H1 (cell line): ENCODE data around the gene UBP1. TPM values are rescaled to one million over a fixed set of nuclear protein-coding genes. Genes with fewer than 3 reads are reported as not detected.

Experiments used
- CTCF ChIA-PET: fragments of 300-600 bp; sonication (Branson Sonifier 250); formaldehyde crosslinking; loops from one replicate; lab custom pipeline; 2021; ENCODE audit not compliant: partially characterized antibody; lab: Charles Lee
- POLR2A ChIA-PET: fragments of 300-600 bp; sonication (Branson Sonifier 250); formaldehyde crosslinking; loops from one replicate; lab custom pipeline; 2021; ENCODE audit warnings: inconsistent platforms; ENCODE audit not compliant: partially characterized antibody; lab: Charles Lee
- DNase-seq, 2 experiments: peaks; one replicate each; pipeline versions ENCODE4 v3.0.0 to v3.0.0-alpha.2; 2010 to 2022; ENCODE audit warnings: low spot score in 2 of 2, low read depth in 1 of 2, mixed read lengths in 1 of 2
- FAIRE-seq: peaks from 2 replicates; lab custom pipeline; 2011; peaks lifted over from hg19 to GRCh38; lab: Jason Lieb, UNC
- H2AFZ ChIP-seq: 2 replicates; pipeline ENCODE4 v1.8.1; 2012; ENCODE audit warnings: low read length, inconsistent platforms
- H2AK5ac ChIP-seq: 2 replicates; pipeline ENCODE4 v1.6.1; 2013; ENCODE audit warnings: low read depth, low read length
- H2BK120ac ChIP-seq: replicated peaks from 2 replicates; pipeline ENCODE3; 2013; ENCODE audit warnings: low read depth, low read length, inconsistent platforms
- H2BK12ac ChIP-seq: 2 replicates; pipeline ENCODE4 v1.6.1; 2013; ENCODE audit warnings: low read depth, low read length
- H2BK15ac ChIP-seq: 2 replicates; pipeline ENCODE4 v1.6.1; 2013; ENCODE audit warnings: low read length
- H2BK20ac ChIP-seq: 2 replicates; pipeline ENCODE4 v1.6.1; 2013; ENCODE audit warnings: low read length
- H2BK5ac ChIP-seq: 2 replicates; pipeline ENCODE4 v1.6.1; 2013; ENCODE audit warnings: low read depth, low read length
- H3K14ac ChIP-seq: 2 replicates; pipeline ENCODE4 v1.6.1; 2013; ENCODE audit warnings: inconsistent platforms; ENCODE audit not compliant: insufficient read length
- H3K18ac ChIP-seq: 2 replicates; pipeline ENCODE4 v1.6.1; 2013; ENCODE audit warnings: low read length; ENCODE audit errors: extremely low read depth
- H3K23ac ChIP-seq: 2 replicates; pipeline ENCODE4 v1.6.1; 2013; ENCODE audit warnings: inconsistent platforms; ENCODE audit not compliant: insufficient read length
- H3K23me2 ChIP-seq: 2 replicates; pipeline ENCODE4 v1.6.1; 2013; ENCODE audit warnings: low read depth, low read length
- H3K27ac ChIP-seq: 2 replicates; pipeline ENCODE4 v1.6.1; 2011; ENCODE audit warnings: low read depth, low read length, inconsistent platforms
- H3K27me3 ChIP-seq, 4 experiments: replicated peaks in 1 of 4; 1 replicate in 1 of 4; 2 replicates in 3 of 4; pipeline versions ENCODE4 v1.6.1 to v1.8.1; 2011 to 2013; ENCODE audit warnings: low read length in 3 of 4, mild to moderate bottlenecking in 3 of 4, inconsistent platforms in 2 of 4, mixed read lengths in 2 of 4, moderate library complexity in 1 of 4; ENCODE audit not compliant: control insufficient read depth in 3 of 4, insufficient read depth in 3 of 4; ENCODE audit errors: extremely low read depth in 1 of 4
- H3K36me3 ChIP-seq, 4 experiments: 2 replicates each; pipeline versions ENCODE4 v1.6.1 to v1.8.1; 2011 to 2013; ENCODE audit warnings: mild to moderate bottlenecking in 4 of 4, low read length in 3 of 4, moderate library complexity in 2 of 4, control low read depth in 1 of 4, inconsistent platforms in 1 of 4; ENCODE audit not compliant: insufficient read depth in 4 of 4, control insufficient read depth in 2 of 4
- H3K4ac ChIP-seq: replicated peaks from 2 replicates; pipeline ENCODE3; 2013; ENCODE audit warnings: low read length, low read depth, mixed read lengths, inconsistent platforms; ENCODE audit not compliant: insufficient read length
- H3K4me1 ChIP-seq, 4 experiments: replicated peaks in 1 of 4; 1 replicate in 1 of 4; 2 replicates in 3 of 4; pipeline versions ENCODE4 v1.6.1 to v1.8.1; 2011 to 2013; ENCODE audit warnings: low read length in 3 of 4, inconsistent platforms in 2 of 4, mixed read lengths in 1 of 4; ENCODE audit not compliant: insufficient read depth in 4 of 4, control insufficient read depth in 3 of 4
- H3K4me2 ChIP-seq, 2 experiments: 2 replicates each; pipeline versions ENCODE4 v1.6.1 to v1.8.1; 2011 to 2013; ENCODE audit warnings: low read depth in 2 of 2, low read length in 2 of 2, control low read depth in 1 of 2, inconsistent platforms in 1 of 2, mild to moderate bottlenecking in 1 of 2; ENCODE audit not compliant: insufficient read depth in 1 of 2
- H3K4me3 ChIP-seq, 4 experiments: fragments of 200-600, 300-600 bp in 1 of 4; sonication (generic), shearing (Covaris generic), sonication (Bioruptor Twin) in 1 of 4; 2 replicates each; pipeline versions ENCODE4 v1.5.1 to v1.8.1; 2011 to 2016; ENCODE audit warnings: low read length in 4 of 4, low read depth in 3 of 4, control low read depth in 2 of 4, inconsistent platforms in 2 of 4, mild to moderate bottlenecking in 2 of 4, mixed read lengths in 1 of 4, moderate library complexity in 1 of 4; ENCODE audit not compliant: insufficient read depth in 2 of 4; ENCODE audit errors: extremely low read depth in 1 of 4
- H3K56ac ChIP-seq: replicated peaks from 2 replicates; pipeline ENCODE3; 2013; ENCODE audit warnings: low read depth, mild to moderate bottlenecking, mixed read lengths, low read length, inconsistent platforms; ENCODE audit not compliant: insufficient read length
- H3K79me1 ChIP-seq: 2 replicates; pipeline ENCODE4 v1.6.1; 2013; ENCODE audit warnings: low read depth, low read length, control low read depth
- H3K79me2 ChIP-seq, 2 experiments: 2 replicates each; pipeline versions ENCODE4 v1.6.1 to v1.8.1; 2012 to 2013; ENCODE audit warnings: low read length in 2 of 2, mild to moderate bottlenecking in 2 of 2, inconsistent platforms in 1 of 2; ENCODE audit not compliant: insufficient read depth in 2 of 2, control insufficient read depth in 1 of 2
- H3K9ac ChIP-seq, 4 experiments: replicated peaks in 1 of 4; 1 replicate in 1 of 4; 2 replicates in 3 of 4; pipeline versions ENCODE4 v1.6.1 to v1.8.1; 2011 to 2013; ENCODE audit warnings: low read depth in 3 of 4, low read length in 3 of 4, control low read depth in 2 of 4, mild to moderate bottlenecking in 2 of 4, moderate library complexity in 2 of 4, inconsistent platforms in 1 of 4; ENCODE audit errors: extremely low read depth in 1 of 4
- H3K9me3 ChIP-seq, 2 experiments: 2 replicates each; pipeline versions ENCODE4 v1.6.1 to v1.8.1; 2012 to 2013; ENCODE audit warnings: mild to moderate bottlenecking in 2 of 2, moderate library complexity in 2 of 2, control low read depth in 1 of 2, inconsistent platforms in 1 of 2, low read depth in 1 of 2, low read length in 1 of 2, mixed read lengths in 1 of 2; ENCODE audit not compliant: insufficient read depth in 2 of 2
- H4K20me1 ChIP-seq, 2 experiments: replicated peaks in 1 of 2; 2 replicates each; pipeline versions ENCODE3 to v1.8.1; 2011 to 2013; ENCODE audit warnings: inconsistent platforms in 2 of 2, low read length in 2 of 2, mild to moderate bottlenecking in 1 of 2; ENCODE audit not compliant: insufficient read depth in 2 of 2, control insufficient read depth in 1 of 2
- H4K5ac ChIP-seq: 2 replicates; pipeline ENCODE4 v1.6.1; 2013; ENCODE audit warnings: low read length, low read depth, mixed read lengths, inconsistent platforms; ENCODE audit not compliant: insufficient read length
- H4K8ac ChIP-seq: 2 replicates; pipeline ENCODE4 v1.8.0; 2013; ENCODE audit warnings: mild to moderate bottlenecking, moderate library complexity, low read length, inconsistent platforms; ENCODE audit not compliant: insufficient read depth; ENCODE audit errors: extremely low read depth
- H4K91ac ChIP-seq: replicated peaks from 2 replicates; pipeline ENCODE3; 2013; ENCODE audit warnings: low read length, mixed read lengths, inconsistent platforms; ENCODE audit not compliant: insufficient read length
- BRCA1 ChIP-seq: IDR thresholded peaks from 2 replicates; pipeline ENCODE4 v1.6.1; 2012; ENCODE audit warnings: low read depth, low read length, improper control_type of control experiment
- CBX8 ChIP-seq: fragments of 300-800, 300-1000 bp; sonication (generic); IDR thresholded peaks from 2 replicates; pipeline ENCODE4 v1.7.1; 2016; ENCODE audit warnings: low read depth, low read length, borderline replicate concordance
- CREB1 ChIP-seq: IDR thresholded peaks from 2 replicates; pipeline ENCODE4 v1.6.1; 2012; ENCODE audit warnings: inconsistent platforms
- CTBP2 ChIP-seq: IDR thresholded peaks from 2 replicates; pipeline ENCODE4 v1.7.0; 2011; ENCODE audit warnings: borderline replicate concordance, mild to moderate bottlenecking, moderate library complexity, mixed read lengths, low read length; ENCODE audit not compliant: insufficient read depth, insufficient read length
- E2F6 ChIP-seq: IDR thresholded peaks from 2 replicates; pipeline ENCODE4 v1.6.1; 2012; ENCODE audit warnings: inconsistent platforms
- JUN ChIP-seq: IDR thresholded peaks from 2 replicates; pipeline ENCODE4 v1.6.1; 2011; ENCODE audit warnings: low read depth, mild to moderate bottlenecking, improper control_type of control experiment, low read length
- JUND ChIP-seq: IDR thresholded peaks from 2 replicates; pipeline ENCODE4 v1.6.1; 2011; ENCODE audit warnings: mild to moderate bottlenecking, improper control_type of control experiment, low read length
- MAFK ChIP-seq: IDR thresholded peaks from 2 replicates; pipeline ENCODE4 v1.6.1; 2012; ENCODE audit warnings: low read depth, mild to moderate bottlenecking, improper control_type of control experiment, low read length
- POLR2AphosphoS5 ChIP-seq: IDR thresholded peaks from 2 replicates; pipeline ENCODE4 v1.6.1; 2011; ENCODE audit warnings: low read depth, low read length
- SIX5 ChIP-seq: IDR thresholded peaks from 2 replicates; pipeline ENCODE4 v1.6.1; 2011; ENCODE audit warnings: mild to moderate bottlenecking, low read depth, low read length
- SP2 ChIP-seq: IDR thresholded peaks from 2 replicates; pipeline ENCODE4 v1.6.1; 2012; ENCODE audit warnings: mild to moderate bottlenecking, low read length, inconsistent platforms
- TBP ChIP-seq: IDR thresholded peaks from 2 replicates; pipeline ENCODE4 v1.6.1; 2011; ENCODE audit warnings: low read depth, low read length, improper control_type of control experiment
- ZNF274 ChIP-seq: IDR thresholded peaks from 2 replicates; pipeline ENCODE4 v1.7.0; 2012; ENCODE audit warnings: low read length, borderline replicate concordance; ENCODE audit errors: extremely low read depth
- WGBS, 2 experiments: shearing (Covaris generic) in 1 of 2; methylation state at CpG; one replicate each; pipeline versions ENCODE4 v1.1.6 to v1.1.7; 2013 to 2015; ENCODE audit warnings: low lambda C conversion rate in 2 of 2, mixed read lengths in 2 of 2, inconsistent platforms in 1 of 2, low coverage in 1 of 2, missing lambda C conversion rate in 1 of 2; ENCODE audit not compliant: insufficient replicate concordance in 2 of 2, insufficient coverage in 1 of 2, insufficient read length in 1 of 2; ENCODE audit errors: extremely low coverage in 1 of 2, missing lambda C conversion rate in 1 of 2; 5-methylcytosine and 5-hydroxymethylcytosine counted together
- polyA plus RNA-seq, 7 experiments: library from polyadenylated mRNA; depleted of rRNA in 3 of 7; stranded (reverse) in 5 of 7; unstranded in 2 of 7; fragments of >200 nt in 5 of 7; fragments of 200-250 nt in 2 of 7; gene quantifications; 1 replicate in 5 of 7; 2 replicates in 1 of 7; 4 replicates in 1 of 7; pipeline versions ENCODE4 v1.2.1 to v1.2.3, GENCODE V29; 2011 to 2013; ENCODE audit warnings: missing spikeins in 2 of 7, mixed read lengths in 2 of 7
- total RNA-seq: library from RNA; stranded (reverse); fragmentation: NEBNext Ultra II Directional; extraction: Animal tissue kit (Norgen Biotek cat#: 25700); gene quantifications from 2 replicates; pipeline ENCODE4 v1.2.1, GENCODE V29; 2021

The UBP1 gene
- total and polyA plus RNA-seq, 2 of the 8 experiments (the other 6 are each of a cell fraction or from before 2014, with no cell fraction given): 47.3 to 71.9 TPM

DNA sequence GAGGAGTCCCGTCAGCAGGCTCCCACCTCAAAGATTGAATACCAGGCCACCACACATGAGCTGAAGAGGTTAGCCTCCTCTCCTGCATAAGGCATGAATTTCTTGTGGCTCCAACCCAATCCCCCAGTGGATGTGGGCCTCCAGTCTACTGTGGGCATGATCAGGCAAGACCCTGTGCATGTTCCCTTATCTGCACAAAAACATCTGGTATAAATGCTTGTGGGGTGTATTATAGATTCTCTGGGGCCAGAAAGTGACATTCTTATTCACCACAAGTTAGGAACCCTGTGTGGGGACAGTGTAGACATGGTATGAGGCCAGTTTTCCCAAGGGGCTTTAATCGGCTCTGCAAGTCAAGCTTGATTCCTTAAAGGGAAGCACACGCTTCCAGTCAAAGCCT is 18.2 kb upstream of the UBP1 start:
- no peak overlapping the region for H2BK15ac ChIP-seq
- H3K4me3 ChIP-seq: no peak overlapping the region
- H4K91ac ChIP-seq: no peak overlapping the region
- H3K27ac ChIP-seq: no peak overlapping the region
- no peak overlapping the region for H3K23ac ChIP-seq
- no peaks in the 10 kb centered on the region for H3K79me2 ChIP-seq
- no peak overlapping the region for H3K9ac ChIP-seq
- FAIRE-seq (no peak), DNase-seq (no peak)
- H3K56ac ChIP-seq: no peak overlapping the region
- TF ChIP-seq TBP: no peak
- no peak for TF ChIP-seq CBX8
- TF ChIP-seq POLR2AphosphoS5: no peak
- TF ChIP-seq BRCA1: no peak
- TF ChIP-seq JUND: no peak
- TF ChIP-seq MAFK: no peak
- TF ChIP-seq CREB1: no peak
- no peak for TF ChIP-seq SP2
- no peak for TF ChIP-seq E2F6
- no peak for TF ChIP-seq SIX5
- no peak for TF ChIP-seq JUN
- no peak for TF ChIP-seq ZNF274
- no peak for TF ChIP-seq CTBP2
- ChIA-PET CTCF (interaction anchor here (3.1 kb wide), 1 partner anchor 9 kb away, joined by 6 read pairs; no protein-coding TSS in a partner anchor), POLR2A (no interaction called here)
- H2AK5ac ChIP-seq: no peak overlapping the region
- H3K14ac ChIP-seq: no peak overlapping the region
- H2AFZ ChIP-seq: no peak overlapping the region
- no peaks in the 10 kb centered on the region for H3K79me1 ChIP-seq
- H4K8ac ChIP-seq: no peak overlapping the region
- H4K5ac ChIP-seq: no peak overlapping the region
- H3K36me3 ChIP-seq: peaks cover 0 to 9% (median 0%) of the 10 kb centered on the region in 4 experiments; a peak in 2 of 8 replicates
- no peak overlapping the region for H2BK120ac ChIP-seq
- H3K27me3 ChIP-seq: no peaks in the 10 kb centered on the region
- H3K18ac ChIP-seq: no peak overlapping the region
- 70% methylated on average over 3 of the region's 3 CpGs; no CpG with 5 or more reads in 1 of the 2 experiments for WGBS, 2 experiments
- no peaks in the 10 kb centered on the region for H3K23me2 ChIP-seq
- peaks cover 11 to 24% of the 10 kb centered on the region in 2 experiments for H3K9me3 ChIP-seq
- H3K4ac ChIP-seq: no peak overlapping the region
- H2BK5ac ChIP-seq: no peak overlapping the region
- H3K4me2 ChIP-seq: no peak overlapping the region
- no peaks in the 10 kb centered on the region for H4K20me1 ChIP-seq
- no peak overlapping the region for H2BK20ac ChIP-seq
- H3K4me1 ChIP-seq: no peaks in the 10 kb centered on the region
- H2BK12ac ChIP-seq: no peak overlapping the region
